Osteoblast (primary cell): ENCODE results near the gene HAPLN1. TPM values are rescaled to one million over a fixed set of nuclear protein-coding genes. Genes with fewer than 3 reads are reported as not detected.
A peak's percentile ranks its signal among the peaks of the same experiment; 100 is the strongest.

ENCODE experiments used
- DNase-seq: peaks from one replicate; pipeline ENCODE4 v3.0.0; 2011; ENCODE audit warnings: low spot score, mixed read lengths; ENCODE audit not compliant: insufficient read length; ENCODE audit errors: missing footprints
- H2AFZ ChIP-seq: 2 replicates; pipeline ENCODE4 v1.6.0; 2011; ENCODE audit warnings: mild to moderate bottlenecking, low read length
- H3K27ac ChIP-seq: 2 replicates; pipeline ENCODE4 v1.5.1; 2011; ENCODE audit warnings: mild to moderate bottlenecking, low read depth, low read length, moderate library complexity
- H3K27me3 ChIP-seq: 2 replicates; pipeline ENCODE4 v1.6.0; 2012; ENCODE audit warnings: mild to moderate bottlenecking, control low read depth, inconsistent platforms, low read length, moderate library complexity; ENCODE audit not compliant: insufficient read depth
- H3K36me3 ChIP-seq: 2 replicates; pipeline ENCODE4 v1.5.1; 2011; ENCODE audit warnings: mild to moderate bottlenecking, low read length, control low read depth, moderate library complexity; ENCODE audit not compliant: insufficient read depth
- H3K4me1 ChIP-seq: 2 replicates; pipeline ENCODE4 v1.5.1; 2011; ENCODE audit warnings: mild to moderate bottlenecking, low read length, control low read depth, moderate library complexity; ENCODE audit not compliant: insufficient read depth
- H3K4me2 ChIP-seq: 2 replicates; pipeline ENCODE4 v1.6.0; 2011; ENCODE audit warnings: mild to moderate bottlenecking, low read length; ENCODE audit not compliant: insufficient read depth
- H3K4me3 ChIP-seq: fragments of 200-600 bp; sonication (generic); 3 replicates; pipeline ENCODE4 v1.5.1; 2012; ENCODE audit warnings: mild to moderate bottlenecking, low read length, inconsistent platforms; ENCODE audit not compliant: insufficient read depth
- H3K79me2 ChIP-seq: 2 replicates; pipeline ENCODE4 v1.6.0; 2012; ENCODE audit warnings: mild to moderate bottlenecking, low read length, control low read depth, inconsistent platforms; ENCODE audit not compliant: insufficient read depth
- H3K9me3 ChIP-seq: 2 replicates; pipeline ENCODE4 v1.5.1; 2011; ENCODE audit warnings: low read depth, low read length, control low read depth
- H4K20me1 ChIP-seq: 2 replicates; pipeline ENCODE4 v1.6.0; 2012; ENCODE audit warnings: mild to moderate bottlenecking, low read length, control low read depth; ENCODE audit not compliant: insufficient read depth
- CTCF ChIP-seq: IDR thresholded peaks from 2 replicates; pipeline ENCODE4 v1.5.1; 2011; ENCODE audit warnings: mild to moderate bottlenecking, low read depth, low read length, moderate library complexity; ENCODE audit errors: extremely low read depth
- total RNA-seq: library from RNA; depleted of rRNA; stranded (reverse); fragments of >200 nt; gene quantifications from 2 replicates; pipeline ENCODE4 v1.2.3, GENCODE V29; 2012

HAPLN1 gene
- total RNA-seq, 1 donor = 18.8 TPM

GRCh38 chr5:83614841-83615240 lies 105.8 kb downstream of the HAPLN1 start:
- Histone ChIP-seq H3K4me1 (no peaks in the 10 kb centered on the region), H3K36me3 (no peaks in the 10 kb centered on the region), H2AFZ (no peak overlapping the region), H3K9me3 (no peaks in the 10 kb centered on the region), H3K27me3 (no peaks in the 10 kb centered on the region), H3K4me2 (no peak overlapping the region), H3K79me2 (no peaks in the 10 kb centered on the region), H3K27ac (no peak overlapping the region), H4K20me1 (no peaks in the 10 kb centered on the region), H3K4me3 (no peak overlapping the region)
- no peak for DNase-seq
- TF ChIP-seq CTCF = no peak

GRCh38 chr5:83608122-83608521 lies 112.5 kb downstream of the HAPLN1 start:
- no peak overlapping the region for H3K27ac ChIP-seq
- H3K4me3 ChIP-seq = no peak overlapping the region
- DNase-seq = no peak
- H3K9me3 ChIP-seq = no peaks in the 10 kb centered on the region
- H3K79me2 ChIP-seq = no peaks in the 10 kb centered on the region
- TF ChIP-seq CTCF = peak; percentile 64
- H4K20me1 ChIP-seq = no peaks in the 10 kb centered on the region
- H3K36me3 ChIP-seq = no peaks in the 10 kb centered on the region
- H3K4me1 ChIP-seq = no peaks in the 10 kb centered on the region
- H3K27me3 ChIP-seq = no peaks in the 10 kb centered on the region
- no peak overlapping the region for H2AFZ ChIP-seq
- H3K4me2 ChIP-seq = no peak overlapping the region

GRCh38 chr5:83595217-83595616 lies 125.4 kb downstream of the HAPLN1 start:
- no peaks in the 10 kb centered on the region for H3K9me3 ChIP-seq
- H3K36me3 ChIP-seq = no peaks in the 10 kb centered on the region
- TF ChIP-seq CTCF = peak; percentile 43
- H4K20me1 ChIP-seq = no peaks in the 10 kb centered on the region
- no peak overlapping the region for H2AFZ ChIP-seq
- H3K27me3 ChIP-seq = no peaks in the 10 kb centered on the region
- H3K27ac ChIP-seq = no peak overlapping the region
- H3K4me3 ChIP-seq = no peak overlapping the region
- H3K79me2 ChIP-seq = no peaks in the 10 kb centered on the region
- no peak overlapping the region for H3K4me2 ChIP-seq
- DNase-seq = no peak
- peaks cover 2% of the 10 kb centered on the region for H3K4me1 ChIP-seq

- Histone ChIP-seq H3K4me3 (peak overlapping the region; percentile 60), H2AFZ (peak overlapping the region; percentile 74), H3K4me2 (peak overlapping the region; percentile 81), H3K27me3 (no peaks in the 10 kb centered on the region), H3K27ac (peak overlapping the region; percentile 5), H3K79me2 (no peaks in the 10 kb centered on the region), H3K36me3 (no peaks in the 10 kb centered on the region), H4K20me1 (no peaks in the 10 kb centered on the region), H3K4me1 (peaks cover 4% of the 10 kb centered on the region), H3K9me3 (no peaks in the 10 kb centered on the region)
- TF ChIP-seq CTCF = no peak
- DNase-seq = peak; percentile 61
Observed at GRCh38 chr5:83590966-83591365, 129.7 kb downstream of the HAPLN1 start.
